GM19240 (cell line): ENCODE measurements around the gene COG8.
"Not testable (repeated sequence)": the region's sequence is repeated elsewhere in the genome, so short reads cannot be mapped to it uniquely, and the experiment has no call there.

Experiments
- DNase-seq: peaks from one replicate; pipeline ENCODE4 v3.0.0; 2011; ENCODE audit warnings: low spot score; ENCODE audit not compliant: insufficient read length

Gene COG8

GRCh38 chr16:69293401-69293800, 46.0 kb downstream of the COG8 start:
- DNase-seq = no peak

- DNase-seq = not testable (repeated sequence)
Observed at GRCh38 chr16:69291657-69292056, 47.7 kb downstream of the COG8 start.

GRCh38 chr16:69286941-69287713, 52.2 kb downstream of the COG8 start:
- DNase-seq = no peak

GRCh38 chr16:69285240-69285639, 54.1 kb downstream of the COG8 start:
- DNase-seq = no peak

- DNase-seq = no peak
Observed at GRCh38 chr16:69283851-69284250, 55.5 kb downstream of the COG8 start.

- DNase-seq = no peak
Observed at GRCh38 chr16:69277413-69277812, 62.0 kb downstream of the COG8 start.
